GM12801 (cell line): Measurements from ENCODE around the gene BPI.

Source experiments
- TF ChIP-seq, protein P1 (sequence below): IDR thresholded peaks from one replicate; pipeline ENCODE4 v1.5.1; 2011; ENCODE audit warnings: control low read depth; ENCODE audit not compliant: insufficient read length; ENCODE audit errors: extremely low read depth

The BPI gene

DNA sequence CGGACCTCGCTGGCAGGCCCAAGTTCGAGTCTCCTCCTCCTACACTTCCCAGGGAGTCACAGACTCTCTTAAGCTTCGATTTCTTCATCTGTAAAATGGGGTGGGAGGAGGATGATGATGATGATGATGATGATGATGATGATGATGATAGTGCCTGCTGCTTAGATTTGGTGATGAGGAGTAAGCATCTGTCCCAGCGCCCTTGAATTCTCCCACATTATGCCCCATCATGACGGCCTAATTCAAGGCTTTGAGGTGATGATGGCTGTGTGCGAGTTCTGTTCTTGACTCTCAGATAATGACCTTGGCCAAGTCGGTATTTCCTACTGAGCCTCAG is 42.9 kb upstream of the BPI start:
- TF ChIP-seq, protein P1, sequence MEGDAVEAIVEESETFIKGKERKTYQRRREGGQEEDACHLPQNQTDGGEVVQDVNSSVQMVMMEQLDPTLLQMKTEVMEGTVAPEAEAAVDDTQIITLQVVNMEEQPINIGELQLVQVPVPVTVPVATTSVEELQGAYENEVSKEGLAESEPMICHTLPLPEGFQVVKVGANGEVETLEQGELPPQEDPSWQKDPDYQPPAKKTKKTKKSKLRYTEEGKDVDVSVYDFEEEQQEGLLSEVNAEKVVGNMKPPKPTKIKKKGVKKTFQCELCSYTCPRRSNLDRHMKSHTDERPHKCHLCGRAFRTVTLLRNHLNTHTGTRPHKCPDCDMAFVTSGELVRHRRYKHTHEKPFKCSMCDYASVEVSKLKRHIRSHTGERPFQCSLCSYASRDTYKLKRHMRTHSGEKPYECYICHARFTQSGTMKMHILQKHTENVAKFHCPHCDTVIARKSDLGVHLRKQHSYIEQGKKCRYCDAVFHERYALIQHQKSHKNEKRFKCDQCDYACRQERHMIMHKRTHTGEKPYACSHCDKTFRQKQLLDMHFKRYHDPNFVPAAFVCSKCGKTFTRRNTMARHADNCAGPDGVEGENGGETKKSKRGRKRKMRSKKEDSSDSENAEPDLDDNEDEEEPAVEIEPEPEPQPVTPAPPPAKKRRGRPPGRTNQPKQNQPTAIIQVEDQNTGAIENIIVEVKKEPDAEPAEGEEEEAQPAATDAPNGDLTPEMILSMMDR: no peak

DNA sequence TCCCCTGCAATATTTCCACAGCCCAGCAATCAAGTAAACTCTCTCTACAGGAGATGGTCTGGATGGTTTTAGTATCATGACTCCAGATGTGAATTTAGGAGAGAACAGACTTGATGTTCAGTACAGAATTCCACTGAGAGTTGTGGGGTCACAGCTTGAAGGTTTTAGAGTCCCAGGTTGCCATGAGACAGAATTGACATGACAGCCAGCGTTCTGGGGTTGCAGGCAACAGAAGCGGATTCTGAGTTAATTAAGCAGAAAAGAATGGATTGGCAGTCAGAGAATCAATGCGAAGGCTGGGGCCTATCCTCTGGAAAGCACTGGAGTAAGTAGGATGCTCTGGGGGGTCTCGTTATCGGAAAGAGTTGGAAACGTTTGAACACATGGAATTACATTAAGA is 41.0 kb upstream of the BPI start:
- TF ChIP-seq, protein P1: no peak

DNA sequence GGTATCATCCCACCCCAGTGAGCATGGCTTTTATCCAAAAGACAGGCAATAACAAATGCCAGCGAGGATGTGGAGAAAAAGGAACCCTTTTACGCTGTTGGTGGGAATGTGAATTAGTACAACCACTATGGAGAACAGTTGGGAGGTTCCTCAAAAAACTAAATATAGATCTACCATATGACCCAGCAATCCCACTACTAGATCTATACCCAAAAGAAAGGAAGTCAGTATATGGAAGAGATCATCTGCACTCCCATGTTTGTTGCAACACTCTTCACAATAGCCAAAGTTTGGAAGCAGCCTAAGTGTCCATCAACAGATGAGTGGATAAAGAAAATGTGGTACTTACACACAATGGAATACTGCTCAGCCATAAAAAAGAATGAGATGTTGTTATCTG is 37.5 kb upstream of the BPI start:
- TF ChIP-seq, protein P1: no peak

DNA sequence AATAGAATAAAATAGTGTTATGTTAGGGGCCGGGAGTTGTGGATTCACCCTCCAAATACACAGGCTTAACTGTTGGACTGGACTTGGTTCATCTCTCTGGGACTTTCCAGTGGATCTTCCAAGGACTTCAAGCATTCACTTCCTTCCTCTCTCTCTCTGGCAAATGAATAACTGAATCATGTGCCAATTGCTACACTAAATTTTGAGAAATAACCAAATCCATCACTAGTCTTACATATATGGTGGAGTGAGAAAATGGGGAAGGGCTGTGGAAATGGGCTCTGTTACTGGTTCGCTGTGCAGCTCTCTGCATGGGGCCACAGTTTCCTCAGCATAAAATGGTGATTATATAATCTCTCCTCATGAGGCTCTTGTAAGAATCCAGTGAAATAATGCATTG is 36.7 kb upstream of the BPI start:
- TF ChIP-seq, protein P1: no peak

DNA sequence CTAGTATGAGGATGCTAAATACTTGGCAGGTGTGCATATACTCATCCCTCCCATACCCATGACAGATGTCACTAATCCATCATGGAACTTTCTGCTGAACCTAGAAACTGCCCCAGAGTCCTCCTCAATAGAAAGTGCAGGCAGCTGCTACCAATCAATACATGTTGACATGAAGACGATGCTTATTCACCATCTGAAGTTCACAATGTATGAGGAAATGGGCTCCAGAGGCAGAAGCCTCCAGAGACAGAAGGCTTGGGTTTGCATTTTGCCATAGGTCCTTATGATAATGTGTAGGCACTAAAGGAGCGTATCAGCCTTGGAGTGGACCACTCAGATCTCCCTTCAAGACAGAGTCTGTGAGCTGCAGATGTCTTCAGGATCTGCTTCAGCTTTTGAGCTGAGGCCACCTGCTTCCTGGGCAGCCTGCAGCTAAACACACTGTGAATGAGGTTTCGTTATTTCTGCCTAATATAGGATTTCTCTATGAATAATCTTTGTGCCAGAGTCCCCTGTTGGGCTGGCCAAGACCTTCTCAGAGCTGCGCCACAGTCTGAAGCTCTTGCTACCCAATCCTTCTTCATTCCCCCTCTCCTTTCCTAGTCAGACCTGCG is 35.9 kb upstream of the BPI start:
- TF ChIP-seq, protein P1: no peak

DNA sequence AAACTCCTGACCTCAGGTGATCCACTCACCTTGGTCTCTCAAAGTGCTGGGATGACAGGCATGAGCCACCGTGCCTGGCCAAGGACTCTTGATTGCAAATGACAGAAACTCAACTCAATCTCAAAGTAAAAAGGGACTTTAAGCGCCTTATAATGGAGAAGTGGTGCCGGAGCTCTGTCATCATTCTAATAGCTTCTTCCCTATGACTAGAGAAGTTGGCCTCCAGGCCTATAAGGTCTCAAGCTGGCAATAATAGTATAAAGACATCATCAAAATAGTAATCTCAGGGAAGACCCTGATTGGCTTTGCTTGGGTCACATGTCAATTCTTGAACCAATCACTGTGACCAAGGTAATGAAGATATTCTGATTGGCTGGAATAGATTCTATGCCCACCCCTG is 34.9 kb upstream of the BPI start:
- TF ChIP-seq, protein P1: no peak

DNA sequence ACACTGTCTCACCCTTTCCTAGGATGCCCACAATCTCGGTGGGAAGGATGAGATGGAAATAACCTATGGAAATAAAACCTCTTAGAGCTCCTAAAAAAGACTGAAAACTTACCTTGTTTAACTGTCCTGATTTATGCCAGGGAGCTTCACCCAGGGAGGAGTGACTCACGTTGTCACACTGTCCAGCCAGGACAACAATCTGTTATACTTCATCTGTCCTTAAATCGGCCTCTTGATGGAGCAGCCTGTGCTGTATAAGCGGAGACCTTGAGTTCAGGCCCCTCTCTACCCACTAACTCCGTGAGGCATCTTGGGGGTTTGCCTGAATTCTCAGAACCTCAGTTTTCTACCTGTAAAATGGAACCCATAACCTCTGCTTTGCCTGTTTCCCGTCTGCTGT is 34.2 kb upstream of the BPI start:
- TF ChIP-seq, protein P1: no peak
